HepG2 (cell line): ENCODE results near the gene ZNF554. TPM values are rescaled to one million over a fixed set of nuclear protein-coding genes. Genes with fewer than 3 reads are reported as not detected.

ENCODE experiments used
- CBX5 ChIP-seq: sonication (generic); formaldehyde crosslinking; IDR thresholded peaks from 2 replicates; pipeline ENCODE4 v1.4.0; 2020; ENCODE audit warnings: missing genetic modification reagents, borderline replicate concordance
- CHD2 ChIP-seq: IDR thresholded peaks from 2 replicates; pipeline ENCODE4 v1.6.1; 2011; ENCODE audit warnings: low read depth, low read length, improper control_type of control experiment
- IRF2 ChIP-seq: IDR thresholded peaks from 2 replicates; pipeline ENCODE4 v1.6.1; 2018; ENCODE audit warnings: missing genetic modification reagents, missing compliant biosample characterization
- KLF11 ChIP-seq: IDR thresholded peaks from 2 replicates; pipeline ENCODE4 v1.6.1; 2016; ENCODE audit warnings: missing compliant biosample characterization
- MXI1 ChIP-seq: IDR thresholded peaks from 3 replicates; pipeline ENCODE4 v1.6.1; 2012; ENCODE audit warnings: low read depth, low read length, inconsistent platforms, borderline replicate concordance
- NFE2L1 ChIP-seq: sonication (generic); formaldehyde crosslinking; IDR thresholded peaks from 2 replicates; pipeline ENCODE4 v1.4.0; 2020; ENCODE audit warnings: missing genetic modification reagents, mild to moderate bottlenecking, borderline replicate concordance
- NFE2L2 ChIP-seq: fragments of 150-350 bp; IDR thresholded peaks from 2 replicates; pipeline ENCODE4 v1.6.1; 2014; ENCODE audit warnings: low read length
- PHF8 ChIP-seq: sonication (generic); formaldehyde crosslinking; IDR thresholded peaks from 2 replicates; pipeline ENCODE4 v1.5.0; 2020; ENCODE audit warnings: missing genetic modification reagents
- RERE ChIP-seq: IDR thresholded peaks from 2 replicates; pipeline ENCODE4 v1.6.1; 2016; ENCODE audit warnings: low read depth, missing genetic modification reagents, missing compliant biosample characterization
- RXRB ChIP-seq: IDR thresholded peaks from 2 replicates; pipeline ENCODE4 v1.6.1; 2016; ENCODE audit warnings: borderline replicate concordance, missing genetic modification reagents, missing compliant biosample characterization
- TFDP2 ChIP-seq: sonication (generic); formaldehyde crosslinking; IDR thresholded peaks from 2 replicates; pipeline ENCODE4 v1.4.0; 2020; ENCODE audit warnings: missing genetic modification reagents
- ZEB1 ChIP-seq: IDR thresholded peaks from 2 replicates; pipeline ENCODE4 v1.6.1; 2012; ENCODE audit warnings: mild to moderate bottlenecking, low read depth, inconsistent platforms; ENCODE audit not compliant: insufficient replicate concordance
- ZNF143 ChIP-seq: sonication (generic); formaldehyde crosslinking; IDR thresholded peaks from 2 replicates; pipeline ENCODE4 v1.4.0; 2020; ENCODE audit warnings: missing genetic modification reagents
- ZNF382 ChIP-seq: sonication (generic); formaldehyde crosslinking; IDR thresholded peaks from 2 replicates; pipeline ENCODE4 v1.5.0; 2020; ENCODE audit warnings: missing genetic modification reagents, mild to moderate bottlenecking, borderline replicate concordance
- ZNF75D ChIP-seq: sonication (generic); formaldehyde crosslinking; IDR thresholded peaks from 2 replicates; pipeline ENCODE4 v1.8.1; 2023; ENCODE audit warnings: missing genetic modification reagents, mild to moderate bottlenecking, borderline replicate concordance
- ZNF83 ChIP-seq: sonication (generic); formaldehyde crosslinking; IDR thresholded peaks from 2 replicates; pipeline ENCODE4 v1.4.0; 2020; ENCODE audit warnings: missing genetic modification reagents, mild to moderate bottlenecking, borderline replicate concordance
- polyA plus RNA-seq, 8 experiments: library from polyadenylated mRNA; depleted of rRNA in 3 of 8; stranded (reverse) in 7 of 8; unstranded in 1 of 8; fragments of >200 nt; fragmentation: Illumina TruSeq in 4 of 8; extraction: Trizol in 4 of 8; gene quantifications; 2 replicates each; pipeline versions ENCODE4 v1.2.1 to v1.2.3, GENCODE V29; 2011 to 2016; ENCODE audit warnings: low read depth in 4 of 8, missing spikeins in 1 of 8, mixed read lengths in 1 of 8; ENCODE audit not compliant: insufficient read depth in 1 of 8
- total RNA-seq, 5 experiments: library from RNA; depleted of rRNA; stranded (reverse); fragments of >200 nt; fragmentation: Illumina TruSeq; extraction: Trizol; gene quantifications; 2 replicates each; pipeline ENCODE4 v1.2.3, GENCODE V29; 2016; ENCODE audit warnings: low read depth in 1 of 5
- TF ChIP-seq, protein P1 (sequence below): sonication (generic); formaldehyde crosslinking; IDR thresholded peaks from 2 replicates; pipeline ENCODE4 v1.4.0; 2020; ENCODE audit warnings: mild to moderate bottlenecking, low read depth, missing genetic modification reagents
- TF ChIP-seq, protein P2 (sequence below): sonication (generic); formaldehyde crosslinking; IDR thresholded peaks from 2 replicates; pipeline ENCODE4 v1.5.1; 2020; ENCODE audit warnings: mild to moderate bottlenecking, missing genetic modification reagents, borderline replicate concordance
- TF ChIP-seq, protein P3 (sequence below): sonication (generic); formaldehyde crosslinking; IDR thresholded peaks from 2 replicates; pipeline ENCODE4 v1.5.1; 2020; ENCODE audit warnings: missing genetic modification reagents, mild to moderate bottlenecking, borderline replicate concordance

The ZNF554 gene
- total and polyA plus RNA-seq, 2 of the 13 experiments (the other 11 are each of a cell fraction or from before 2014, with no cell fraction given): 2.2 to 2.7 TPM

DNA sequence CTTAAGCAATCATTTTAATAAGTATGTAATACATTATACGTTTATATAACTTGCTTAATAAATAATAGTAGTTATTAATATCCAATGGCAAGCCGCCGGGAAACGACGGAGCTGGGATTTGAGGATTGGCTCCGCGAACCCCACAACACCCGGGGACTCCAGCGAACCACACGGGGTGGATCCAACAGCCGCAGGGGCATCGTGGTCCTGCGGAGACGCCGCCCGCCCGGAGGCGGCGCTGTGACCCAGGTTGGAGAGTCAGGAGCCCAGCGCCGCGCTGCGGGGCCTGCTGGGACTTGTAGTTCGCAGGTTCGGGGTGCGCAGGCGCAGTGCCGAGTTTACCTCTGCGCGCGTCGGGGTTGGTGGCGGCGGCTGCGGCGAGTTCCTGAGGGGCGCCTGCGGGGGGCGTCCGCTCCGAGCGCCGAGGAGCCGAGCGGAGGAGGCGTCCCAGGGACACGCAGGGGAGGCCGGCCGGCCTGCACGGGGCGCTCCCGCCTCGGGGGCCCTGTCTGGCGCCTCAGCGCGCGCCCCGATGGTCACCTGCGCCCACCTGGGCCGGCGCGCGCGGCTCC lies at the start of gene ZNF554 (continued):
- TF ChIP-seq ZEB1 (peak; percentile 40), CBX5 (peak; percentile 91; the same call in 1 of the 2 replicates), ZNF143 (peak; percentile 98), RXRB (CRISPR knock-in tag) (peak; percentile 72; the same call in 1 of the 2 replicates), MXI1 (peak; percentile 81; the same call in 1 of the 3 replicates), ZNF75D (CRISPR knock-in tag) (no peak), TFDP2 (CRISPR knock-in tag) (peak; percentile 62), ZNF382 (CRISPR knock-in tag) (no peak), NFE2L2 (no peak), IRF2 (peak; percentile 96), PHF8 (CRISPR knock-in tag) (peak; percentile 58; the same call in 1 of the 2 replicates), KLF11 (CRISPR knock-in tag) (no peak; the same call in 1 of the 2 replicates), RERE (CRISPR knock-in tag) (no peak), CHD2 (peak; percentile 36; the same call in 1 of the 2 replicates), ZNF83 (CRISPR knock-in tag) (no peak), NFE2L1 (CRISPR knock-in tag) (no peak)
- TF ChIP-seq, protein P1, sequence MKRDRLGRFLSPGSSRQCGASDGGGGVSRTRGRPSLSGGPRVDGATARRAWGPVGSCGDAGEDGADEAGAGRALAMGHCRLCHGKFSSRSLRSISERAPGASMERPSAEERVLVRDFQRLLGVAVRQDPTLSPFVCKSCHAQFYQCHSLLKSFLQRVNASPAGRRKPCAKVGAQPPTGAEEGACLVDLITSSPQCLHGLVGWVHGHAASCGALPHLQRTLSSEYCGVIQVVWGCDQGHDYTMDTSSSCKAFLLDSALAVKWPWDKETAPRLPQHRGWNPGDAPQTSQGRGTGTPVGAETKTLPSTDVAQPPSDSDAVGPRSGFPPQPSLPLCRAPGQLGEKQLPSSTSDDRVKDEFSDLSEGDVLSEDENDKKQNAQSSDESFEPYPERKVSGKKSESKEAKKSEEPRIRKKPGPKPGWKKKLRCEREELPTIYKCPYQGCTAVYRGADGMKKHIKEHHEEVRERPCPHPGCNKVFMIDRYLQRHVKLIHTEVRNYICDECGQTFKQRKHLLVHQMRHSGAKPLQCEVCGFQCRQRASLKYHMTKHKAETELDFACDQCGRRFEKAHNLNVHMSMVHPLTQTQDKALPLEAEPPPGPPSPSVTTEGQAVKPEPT (CRISPR knock-in tag): no peak
- TF ChIP-seq, protein P2, sequence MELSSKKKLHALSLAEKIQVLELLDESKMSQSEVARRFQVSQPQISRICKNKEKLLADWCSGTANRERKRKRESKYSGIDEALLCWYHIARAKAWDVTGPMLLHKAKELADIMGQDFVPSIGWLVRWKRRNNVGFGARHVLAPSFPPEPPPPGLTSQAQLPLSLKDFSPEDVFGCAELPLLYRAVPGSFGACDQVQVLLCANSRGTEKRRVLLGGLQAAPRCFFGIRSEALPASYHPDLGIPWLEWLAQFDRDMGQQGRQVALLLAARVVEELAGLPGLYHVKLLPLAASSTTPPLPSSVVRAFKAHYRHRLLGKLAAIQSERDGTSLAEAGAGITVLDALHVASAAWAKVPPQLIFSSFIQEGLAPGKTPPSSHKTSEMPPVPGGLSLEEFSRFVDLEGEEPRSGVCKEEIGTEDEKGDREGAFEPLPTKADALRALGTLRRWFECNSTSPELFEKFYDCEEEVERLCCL (CRISPR knock-in tag): no peak
- TF ChIP-seq, protein P3, sequence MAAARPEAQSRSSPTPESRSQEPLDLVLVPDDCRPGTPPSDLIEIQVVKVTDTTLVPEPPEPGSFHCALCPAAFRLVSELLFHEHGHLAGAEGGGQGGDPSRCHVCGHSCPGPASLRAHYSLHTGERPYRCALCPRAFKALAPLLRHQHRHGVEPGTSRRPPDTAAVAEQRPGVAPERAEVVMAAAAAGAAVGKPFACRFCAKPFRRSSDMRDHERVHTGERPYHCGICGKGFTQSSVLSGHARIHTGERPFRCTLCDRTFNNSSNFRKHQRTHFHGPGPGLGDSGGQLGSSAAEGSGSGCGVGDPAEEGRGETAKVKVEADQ: no peak
